A549 (cell line): ENCODE measurements around the gene IP6K1. TPM values are rescaled to one million over a fixed set of nuclear protein-coding genes. Genes with fewer than 3 reads are reported as not detected.

Experiments
- ATAC-seq, 2 experiments: fragments of 200-7000 bp in 1 of 2; fragments of >200 bp in 1 of 2; cut with Nextera tagmentation in 1 of 2; cut with Tn5 transposase in 1 of 2; 3 replicates each; pipeline versions ENCODE4 v1.8.0 to v1.9.1; 2018 to 2020; ENCODE audit warnings: mild to moderate bottlenecking in 1 of 2, moderate library complexity in 1 of 2
- CTCF ChIA-PET: fragments of 300-600 bp; sonication (Branson Sonifier 250); formaldehyde crosslinking; extraction: SDS; loops from one replicate; lab custom pipeline; 2021; ENCODE audit warnings: antibody characterized with exemption, inconsistent platforms; lab: Yijun Ruan, JAX
- POLR2A ChIA-PET: fragments of 350-600 bp; formaldehyde crosslinking; extraction: SDS; loops from one replicate; lab custom pipeline; 2021; ENCODE audit warnings: antibody characterized with exemption, inconsistent platforms; lab: Yijun Ruan, JAX
- DNase-seq, 2 experiments: peaks; one replicate each; pipeline versions ENCODE4 v3.0.0 to v3.0.0-alpha.2; 2011 to 2016; ENCODE audit warnings: low read depth in 1 of 2, low spot score in 1 of 2
- FAIRE-seq: peaks from 2 replicates; lab custom pipeline; 2011; peaks lifted over from hg19 to GRCh38; lab: Jason Lieb, UNC
- H3K27ac ChIP-seq, 2 experiments: fragments of >200 bp; sonication (Bioruptor Twin); formaldehyde crosslinking; 3 replicates each; pipeline ENCODE4 v1.5.1; 2016 to 2017
- H3K4me1 ChIP-seq: fragments of >200 bp; sonication (Bioruptor Twin); formaldehyde crosslinking; 3 replicates; pipeline ENCODE4 v1.6.1; 2016
- H3K4me2 ChIP-seq: fragments of >200 bp; sonication (Bioruptor Twin); formaldehyde crosslinking; 3 replicates; pipeline ENCODE4 v1.6.1; 2016
- H3K4me3 ChIP-seq: fragments of >200 bp; sonication (Bioruptor Twin); formaldehyde crosslinking; 3 replicates; pipeline ENCODE4 v1.5.1; 2016
- H3K9me3 ChIP-seq: fragments of >200 bp; sonication (Bioruptor Twin); formaldehyde crosslinking; 3 replicates; pipeline ENCODE4 v1.6.1; 2016
- CBX2 ChIP-seq: fragments of 200-600 bp; sonication (generic); IDR thresholded peaks from 2 replicates; pipeline ENCODE4 v1.6.1; 2016; ENCODE audit warnings: low read depth, mild to moderate bottlenecking, borderline replicate concordance
- CBX8 ChIP-seq: fragments of 200-600 bp; sonication (generic); IDR thresholded peaks from 2 replicates; pipeline ENCODE4 v1.6.1; 2016
- EHF ChIP-seq: fragments of 250-450 bp; sonication (Bioruptor Pico); IDR thresholded peaks from 2 replicates; pipeline ENCODE4 v1.5.0; 2020; ENCODE audit warnings: mild to moderate bottlenecking
- ELK1 ChIP-seq: fragments of 150-350 bp; IDR thresholded peaks from 2 replicates; pipeline ENCODE4 v1.6.1; 2014; ENCODE audit warnings: low read depth, mild to moderate bottlenecking, low read length
- ESRRA ChIP-seq: fragments of 150-350 bp; IDR thresholded peaks from 2 replicates; pipeline ENCODE4 v1.6.1; 2014; ENCODE audit warnings: mild to moderate bottlenecking, low read length, borderline replicate concordance
- FOSB ChIP-seq: fragments of 250-450 bp; sonication (Bioruptor Pico); IDR thresholded peaks from 2 replicates; pipeline ENCODE4 v1.5.0; 2020; ENCODE audit warnings: mild to moderate bottlenecking, moderate library complexity
- GATA3 ChIP-seq: IDR thresholded peaks from 2 replicates; pipeline ENCODE4 v1.6.1; 2012; ENCODE audit warnings: borderline replicate concordance
- HEYL ChIP-seq: fragments of 250-450 bp; sonication (Bioruptor Pico); IDR thresholded peaks from 2 replicates; pipeline ENCODE4 v1.8.0; 2021; ENCODE audit warnings: mild to moderate bottlenecking, moderate library complexity
- JUNB ChIP-seq: fragments of >200 bp; sonication (Bioruptor Twin); formaldehyde crosslinking; IDR thresholded peaks from 2 replicates; pipeline ENCODE4 v1.6.1; 2016
- KDM5A ChIP-seq: fragments of 200-600 bp; sonication (generic); IDR thresholded peaks from 2 replicates; pipeline ENCODE4 v1.6.1; 2016; ENCODE audit warnings: antibody characterized with exemption, mild to moderate bottlenecking
- MAFK ChIP-seq: fragments of 450-650 bp; IDR thresholded peaks from 2 replicates; pipeline ENCODE4 v1.6.1; 2014; ENCODE audit not compliant: partially characterized antibody
- MAX ChIP-seq: IDR thresholded peaks from 2 replicates; pipeline ENCODE4 v1.6.1; 2012
- NR3C1 ChIP-seq: fragments of >200 bp; sonication (Bioruptor Twin); formaldehyde crosslinking; IDR thresholded peaks from 3 replicates; pipeline ENCODE4 v1.6.1; 2017
- POLR2AphosphoS2 ChIP-seq: conservative IDR thresholded peaks from 2 replicates; pipeline ENCODE4 v1.6.1; 2012; ENCODE audit warnings: low read length, improper control_type of control experiment, inconsistent platforms
- REST ChIP-seq: fragments of 200-600 bp; sonication (generic); IDR thresholded peaks from 2 replicates; pipeline ENCODE4 v1.6.1; 2016; ENCODE audit warnings: antibody characterized with exemption, mild to moderate bottlenecking, moderate library complexity
- RFX5 ChIP-seq: fragments of 450-650 bp; IDR thresholded peaks from 2 replicates; pipeline ENCODE4 v1.7.1; 2014; ENCODE audit warnings: antibody characterized with exemption, mild to moderate bottlenecking, moderate library complexity
- TFCP2L1 ChIP-seq: fragments of 250-450 bp; sonication (Bioruptor Pico); IDR thresholded peaks from 2 replicates; pipeline ENCODE4 v1.5.0; 2021; ENCODE audit warnings: mild to moderate bottlenecking
- USF2 ChIP-seq: fragments of 450-650 bp; IDR thresholded peaks from 2 replicates; pipeline ENCODE4 v1.6.1; 2014; ENCODE audit warnings: antibody characterized with exemption
- ZC3H11A ChIP-seq: fragments of 450-650 bp; IDR thresholded peaks from 2 replicates; pipeline ENCODE4 v1.6.1; 2014; ENCODE audit warnings: antibody characterized with exemption, mild to moderate bottlenecking
- ZFP36 ChIP-seq: fragments of 450-650 bp; IDR thresholded peaks from 2 replicates; pipeline ENCODE4 v1.6.1; 2014; ENCODE audit warnings: borderline replicate concordance; ENCODE audit not compliant: partially characterized antibody
- ZSCAN20 ChIP-seq: fragments of 250-450 bp; sonication (Bioruptor Pico); IDR thresholded peaks from 2 replicates; pipeline ENCODE4 v1.8.0; 2022; ENCODE audit warnings: mild to moderate bottlenecking, moderate library complexity
- WGBS: methylation state at CpG from one replicate; pipeline ENCODE4 v1.1.6; 2017; ENCODE audit errors: missing lambda C conversion rate; 5-methylcytosine and 5-hydroxymethylcytosine counted together
- polyA plus RNA-seq, 4 experiments: library from polyadenylated mRNA; depleted of rRNA in 3 of 4; stranded (reverse); fragments of >200 nt; fragmentation: RNase III in 1 of 4; extraction: RNeasy Plus Mini Kit Qiagen cat#74134 plus additional on column Dnase treatment in 1 of 4; gene quantifications; 2 replicates in 3 of 4; 3 replicates in 1 of 4; pipeline ENCODE4 v1.2.3, GENCODE V29; 2011 to 2017

Gene IP6K1
- polyA plus RNA-seq, 2 of the 4 experiments (the other 2 are of a cell fraction) = 16.2 to 22.2 TPM

GRCh38 chr3:49709852-49710251 lies 76.5 kb downstream of the IP6K1 start:
- ATAC-seq = no peak
- POLR2A ChIA-PET = no interaction called here
- TF ChIP-seq ESRRA (no peak), CBX2 (no peak), KDM5A (no peak), FOSB (CRISPR knock-in tag) (no peak)
- TF ChIP-seq, all 56 proteins: peak for 0
- no peak overlapping the region for H3K4me3 ChIP-seq
- DNase-seq (no peak), FAIRE-seq (no peak)
- no peaks in the 10 kb centered on the region for H3K9me3 ChIP-seq
- CTCF ChIA-PET = no interaction called here
- no peak overlapping the region for H3K4me2 ChIP-seq
- H3K27ac ChIP-seq = no peak overlapping the region
- 91% methylated on average over 8 of the region's 8 CpGs for WGBS
- H3K4me1 ChIP-seq = no peaks in the 10 kb centered on the region

GRCh38 chr3:49707113-49707480 lies 79.2 kb downstream of the IP6K1 start:
- H3K9me3 ChIP-seq = no peaks in the 10 kb centered on the region
- POLR2A ChIA-PET = no interaction called here
- no peak overlapping the region for H3K27ac ChIP-seq
- no peak overlapping the region for H3K4me3 ChIP-seq
- H3K4me1 ChIP-seq = no peaks in the 10 kb centered on the region
- WGBS = 63% methylated on average over 4 of the region's 4 CpGs
- H3K4me2 ChIP-seq = no peak overlapping the region
- CTCF ChIA-PET = interaction anchor here (1.4 kb wide), 1 partner anchor 12 kb away, joined by 4 read pairs; no protein-coding TSS in a partner anchor
- no peak for ATAC-seq
- no peak for FAIRE-seq
- no peak for DNase-seq
- no peak for TF ChIP-seq KDM5A
- TF ChIP-seq ELK1 = no peak
- no peak for TF ChIP-seq ZFP36
- TF ChIP-seq MAFK = no peak

GRCh38 chr3:49706456-49707112 lies 79.8 kb downstream of the IP6K1 start:
- 87% methylated on average over 6 of the region's 9 CpGs for WGBS

More at GRCh38 chr3:49706456-49707112, 79.8 kb downstream of the IP6K1 start:
- Histone ChIP-seq H3K9me3 (no peaks in the 10 kb centered on the region), H3K27ac (no peak overlapping the region), H3K4me1 (no peaks in the 10 kb centered on the region), H3K4me3 (no peak overlapping the region), H3K4me2 (no peak overlapping the region)
- FAIRE-seq (no peak), DNase-seq (no peak), ATAC-seq (no peak)
- no peak for TF ChIP-seq HEYL (CRISPR knock-in tag)
- no peak for TF ChIP-seq REST
- TF ChIP-seq EHF (CRISPR knock-in tag) = no peak
- TF ChIP-seq POLR2AphosphoS2 = no peak
- no peak for TF ChIP-seq JUNB
- TF ChIP-seq KDM5A = no peak
- TF ChIP-seq GATA3 = no peak
- no peak for TF ChIP-seq NR3C1
- TF ChIP-seq ZSCAN20 (CRISPR knock-in tag) = no peak
- no peak for TF ChIP-seq TFCP2L1 (CRISPR knock-in tag)
- TF ChIP-seq MAX = no peak
- no peak for TF ChIP-seq ZC3H11A
- TF ChIP-seq RFX5 = no peak
- TF ChIP-seq USF2 = no peak
- TF ChIP-seq CBX8 = no peak
- ChIA-PET CTCF (interaction anchor here (1.1 kb wide), 1 partner anchor 12 kb away, joined by 4 read pairs; no protein-coding TSS in a partner anchor), POLR2A (no interaction called here)
